ENCODE results near the gene RNF217. TPM values are rescaled to one million over a fixed set of nuclear protein-coding genes. Genes with fewer than 3 reads are reported as not detected.

The RNF217 gene
- total RNA-seq, 4 donors from 2014 or later = 4.5 to 15.5 (median 12.4) TPM

GRCh38 chr6:125082908-125083683 lies 120.9 kb downstream of the RNF217 start:
- intact Hi-C loops (cut with DNase I; ENCODE audit: low total_unique reads) = no loop called here

GRCh38 chr6:125083684-125083990 lies 121.4 kb downstream of the RNF217 start:
- ATAC-seq = no peak
- Histone ChIP-seq H3K27ac (no peak overlapping the region), H3K4me3 (no peak overlapping the region), H3K4me1 (no peaks in the 10 kb centered on the region), H3K9me3 (no peaks in the 10 kb centered on the region), H3K36me3 (peaks cover 0 to 6% of the 10 kb centered on the region in 2 donors), H3K27me3 (no peaks in the 10 kb centered on the region)
- DNase-seq = no peak
- no peak for TF ChIP-seq CTCF (IDR thresholded peaks at IDR 0.05 in 4 of 5, conservative IDR thresholded peaks at IDR 0.05 in 1 of 5)
- in situ Hi-C loops (cut with MboI; ENCODE audit: low sequenced_read_pairs in 4 of 4) (no loop called here), intact Hi-C loops (cut with DNase I; ENCODE audit: low total_unique reads) (no loop called here)

More at GRCh38 chr6:125082908-125083683, 120.9 kb downstream of the RNF217 start:
- H3K9me3 ChIP-seq = no peaks in the 10 kb centered on the region
- H3K4me1 ChIP-seq = no peaks in the 10 kb centered on the region
- H3K27ac ChIP-seq = no peak overlapping the region
- no peak for ATAC-seq
- peaks cover 0 to 6% of the 10 kb centered on the region in 2 donors for H3K36me3 ChIP-seq
- no peaks in the 10 kb centered on the region for H3K27me3 ChIP-seq
- no peak for DNase-seq
- no peak overlapping the region for H3K4me3 ChIP-seq
- TF ChIP-seq POLR2A (IDR thresholded peaks at IDR 0.05) (no peak), CTCF (IDR thresholded peaks at IDR 0.05 in 4 of 5, conservative IDR thresholded peaks at IDR 0.05 in 1 of 5) (no peak)
- in situ Hi-C loops (cut with MboI; ENCODE audit: low sequenced_read_pairs in 4 of 4) = no loop called here

GRCh38 chr6:125086716-125087115 lies 124.5 kb downstream of the RNF217 start:
- Histone ChIP-seq H3K4me1 (no peaks in the 10 kb centered on the region), H3K36me3 (peaks cover 0 to 6% of the 10 kb centered on the region in 2 donors), H3K4me3 (no peak overlapping the region), H3K9me3 (no peaks in the 10 kb centered on the region), H3K27ac (no peak overlapping the region), H3K27me3 (no peaks in the 10 kb centered on the region)
- no peak for DNase-seq
- TF ChIP-seq POLR2A (IDR thresholded peaks at IDR 0.05) = no peak
- TF ChIP-seq CTCF (IDR thresholded peaks at IDR 0.05 in 4 of 5, conservative IDR thresholded peaks at IDR 0.05 in 1 of 5) = no peak
- no peak for ATAC-seq
- in situ Hi-C loops (cut with MboI; ENCODE audit: low sequenced_read_pairs in 4 of 4) = no loop called here
- intact Hi-C loops (cut with DNase I; ENCODE audit: low total_unique reads) = no loop called here

GRCh38 chr6:125088963-125089362 lies 126.7 kb downstream of the RNF217 start:
- Histone ChIP-seq H3K9me3 (no peaks in the 10 kb centered on the region), H3K4me3 (no peak overlapping the region), H3K36me3 (no peaks in the 10 kb centered on the region), H3K4me1 (no peaks in the 10 kb centered on the region), H3K27ac (no peak overlapping the region), H3K27me3 (no peaks in the 10 kb centered on the region)
- DNase-seq (no peak), ATAC-seq (no peak)
- intact Hi-C loops (cut with DNase I; ENCODE audit: low total_unique reads) = no loop called here
- in situ Hi-C loops (cut with MboI; ENCODE audit: low sequenced_read_pairs in 4 of 4) = no loop called here
- no peak for TF ChIP-seq POLR2A (IDR thresholded peaks at IDR 0.05)
- no peak for TF ChIP-seq CTCF (IDR thresholded peaks at IDR 0.05 in 4 of 5, conservative IDR thresholded peaks at IDR 0.05 in 1 of 5)

GRCh38 chr6:125094563-125094962 lies 132.3 kb downstream of the RNF217 start:
- DNase-seq (no peak), ATAC-seq (no peak)
- no peak overlapping the region for H3K27ac ChIP-seq
- no peaks in the 10 kb centered on the region for H3K4me1 ChIP-seq
- intact Hi-C loops (cut with DNase I; ENCODE audit: low total_unique reads) = no loop called here
- in situ Hi-C loops (cut with MboI; ENCODE audit: low sequenced_read_pairs in 4 of 4) = no loop called here
- no peak for TF ChIP-seq POLR2A (IDR thresholded peaks at IDR 0.05)
- no peak for TF ChIP-seq CTCF (IDR thresholded peaks at IDR 0.05 in 4 of 5, conservative IDR thresholded peaks at IDR 0.05 in 1 of 5)
- no peaks in the 10 kb centered on the region for H3K9me3 ChIP-seq
- H3K27me3 ChIP-seq = no peaks in the 10 kb centered on the region
- no peak overlapping the region for H3K4me3 ChIP-seq
- H3K36me3 ChIP-seq = no peaks in the 10 kb centered on the region
